ENCODE measurements around the gene CDC45.

Gene CDC45

GRCh38 chr22:19510919-19511341, 31.2 kb downstream of the CDC45 start:
- TF ChIP-seq CTCF (IDR thresholded peaks at IDR 0.05; ENCODE audit: borderline replicate concordance, insufficient read depth, low read depth, low read length), result no peak
- no peak overlapping the region for H3K4me3 ChIP-seq (ENCODE audit: low read depth, low read length)

GRCh38 chr22:19513823-19514222, 34.1 kb downstream of the CDC45 start:
- H3K4me3 ChIP-seq (ENCODE audit: low read depth, low read length), result no peak overlapping the region
- no peak for TF ChIP-seq CTCF (IDR thresholded peaks at IDR 0.05; ENCODE audit: borderline replicate concordance, insufficient read depth, low read depth, low read length)

GRCh38 chr22:19514831-19515565, 35.3 kb downstream of the CDC45 start:
- TF ChIP-seq CTCF (IDR thresholded peaks at IDR 0.05; ENCODE audit: borderline replicate concordance, insufficient read depth, low read depth, low read length), result no peak
- no peak overlapping the region for H3K4me3 ChIP-seq (ENCODE audit: low read depth, low read length)

GRCh38 chr22:19515654-19516377, 36.1 kb downstream of the CDC45 start:
- TF ChIP-seq CTCF (IDR thresholded peaks at IDR 0.05; ENCODE audit: borderline replicate concordance, insufficient read depth, low read depth, low read length), result no peak
- H3K4me3 ChIP-seq (ENCODE audit: low read depth, low read length), result no peak overlapping the region

GRCh38 chr22:19516378-19517170, 36.9 kb downstream of the CDC45 start:
- no peak for TF ChIP-seq CTCF (IDR thresholded peaks at IDR 0.05; ENCODE audit: borderline replicate concordance, insufficient read depth, low read depth, low read length)
- no peak overlapping the region for H3K4me3 ChIP-seq (ENCODE audit: low read depth, low read length)

- no peak overlapping the region for H3K4me3 ChIP-seq (ENCODE audit: low read depth, low read length)
- TF ChIP-seq CTCF (IDR thresholded peaks at IDR 0.05; ENCODE audit: borderline replicate concordance, insufficient read depth, low read depth, low read length), result no peak
These were observed 37.4 kb downstream of the CDC45 start for GRCh38 chr22:19517171-19517500.

Measured in GM12875 (cell line).